HUDEP-2 (cell line): Measurements from ENCODE around the gene ASAP2.
A peak's percentile ranks its signal among the peaks of the same experiment; 100 is the strongest.

Source experiments
- DNase-seq, 76 experiments: peaks; one replicate each; lab custom pipeline; 2025; ENCODE audit not compliant: unreplicated experiment in 76 of 76; lab: John Stamatoyannopoulos, UW

Gene ASAP2

DNA sequence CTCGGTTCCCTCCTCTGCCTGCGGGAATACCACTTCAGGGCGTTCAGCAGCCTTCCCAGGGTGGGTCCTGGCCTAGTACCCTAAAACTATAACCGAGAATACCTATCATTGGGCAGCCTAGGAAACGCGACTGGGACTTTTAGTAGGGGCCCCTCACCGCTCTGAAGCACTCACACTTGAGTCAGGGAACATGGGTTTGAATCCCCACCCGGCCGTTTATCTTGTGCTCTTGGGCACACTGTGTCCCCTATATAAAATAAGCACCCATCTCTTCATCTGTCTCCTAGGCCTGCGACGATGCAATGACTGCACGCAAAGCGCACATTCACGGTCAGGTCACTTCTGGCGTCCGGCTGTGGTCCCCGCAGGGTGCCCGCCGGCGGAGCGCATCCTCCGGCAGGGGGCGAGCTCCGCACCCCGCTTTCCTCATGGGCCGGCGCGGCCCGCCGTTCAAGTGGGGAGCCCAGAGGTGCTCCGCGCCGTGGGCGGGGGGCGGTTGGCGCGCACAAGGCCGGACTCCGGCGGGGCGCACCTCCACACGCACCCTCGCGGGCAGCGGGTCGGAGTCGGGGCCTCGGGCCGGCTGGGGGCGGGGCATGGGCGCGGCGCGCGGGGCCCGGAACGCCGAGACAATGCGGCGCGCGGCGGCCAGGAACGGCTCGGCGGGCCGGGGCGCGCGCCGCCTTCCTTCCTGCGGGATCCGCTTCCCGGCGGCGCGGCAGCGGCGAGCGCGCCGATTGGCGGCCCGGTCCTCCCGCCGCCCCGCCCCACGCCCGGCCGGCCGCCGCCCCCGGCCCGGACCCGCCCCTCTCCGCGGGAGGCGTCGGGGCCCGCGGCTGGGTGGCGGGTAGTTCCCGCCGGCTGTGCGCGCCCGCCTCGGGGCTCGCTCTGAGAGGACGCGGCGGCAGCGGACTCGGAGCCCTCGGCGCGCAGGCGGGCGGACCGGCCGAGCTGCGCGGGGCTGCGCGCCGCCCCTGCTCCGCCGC, at the start of gene ASAP2:
ASAP2 (plus strand) TSS at position 850 of the 986 bp plus-strand sequence. CDS start 293 bp downstream, outside the sequence.
- DNase-seq = peak in 20 of 76 experiments; percentile 5 to 35 (median 16)

DNA sequence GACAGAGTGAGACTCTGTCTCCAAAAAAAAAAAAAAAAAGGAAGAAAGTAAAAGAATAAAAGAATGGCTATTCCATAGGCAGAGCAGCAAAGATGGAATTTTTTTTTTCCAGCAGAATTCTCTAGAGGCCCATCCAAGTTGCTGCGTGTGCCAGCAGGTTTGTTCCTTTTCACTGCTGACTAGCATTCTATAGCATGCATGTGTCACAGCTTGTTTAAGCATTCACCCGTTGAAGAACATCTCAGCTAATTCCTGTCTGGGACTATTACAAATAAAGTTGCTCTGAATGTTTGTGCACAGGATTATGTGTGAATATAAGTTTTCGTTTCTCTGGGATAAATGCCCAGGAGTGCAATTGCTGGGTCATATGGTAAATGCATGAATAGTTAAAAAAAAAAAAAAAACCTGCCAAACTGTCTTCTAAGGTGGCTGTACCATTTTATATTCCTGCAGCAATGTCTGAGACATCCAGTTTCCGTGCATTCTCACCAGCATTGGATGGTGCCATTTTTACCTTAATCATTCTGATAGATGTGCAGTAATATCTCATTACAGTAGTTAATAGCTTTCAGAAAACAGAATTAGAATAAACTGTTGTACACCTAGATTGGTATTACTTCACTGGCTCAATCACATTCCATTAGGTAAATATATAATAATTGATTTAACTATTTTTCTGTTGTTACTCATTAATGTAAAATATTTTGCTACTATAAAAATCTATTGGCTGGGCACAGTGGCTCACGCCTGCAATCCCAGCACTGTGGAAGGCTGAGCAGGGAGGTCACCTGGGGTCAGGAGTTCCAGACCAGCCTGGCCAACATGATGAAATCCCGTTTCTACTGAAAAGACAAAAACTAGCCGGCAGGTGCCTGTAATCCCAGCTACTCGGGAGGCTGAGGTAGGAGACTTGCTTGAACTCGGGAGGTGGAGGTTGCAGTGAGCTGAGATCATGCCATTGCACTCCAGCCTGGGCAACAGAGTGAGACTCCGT, 47.5 kb upstream of the ASAP2 start:
- DNase-seq = no peak

DNA sequence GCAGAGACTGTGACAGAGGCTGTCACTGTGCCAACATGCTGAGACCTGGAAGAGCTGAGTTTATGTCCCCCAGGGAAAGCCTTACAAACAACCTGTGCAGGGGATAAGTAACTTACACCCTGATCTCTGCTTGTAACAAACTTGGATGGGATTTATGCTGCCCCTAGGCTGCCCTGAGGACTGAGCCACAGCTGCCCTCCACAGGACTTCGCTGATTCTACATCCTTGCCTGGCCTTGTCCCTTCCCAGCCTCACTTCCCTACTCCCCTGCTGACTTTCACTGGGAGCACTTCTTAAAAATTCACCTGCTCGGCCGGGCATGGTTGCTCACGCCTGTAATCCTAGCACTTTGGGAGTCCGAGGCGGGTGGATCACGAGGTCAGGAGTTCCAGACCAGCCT, 45.9 kb upstream of the ASAP2 start:
- DNase-seq = no peak

DNA sequence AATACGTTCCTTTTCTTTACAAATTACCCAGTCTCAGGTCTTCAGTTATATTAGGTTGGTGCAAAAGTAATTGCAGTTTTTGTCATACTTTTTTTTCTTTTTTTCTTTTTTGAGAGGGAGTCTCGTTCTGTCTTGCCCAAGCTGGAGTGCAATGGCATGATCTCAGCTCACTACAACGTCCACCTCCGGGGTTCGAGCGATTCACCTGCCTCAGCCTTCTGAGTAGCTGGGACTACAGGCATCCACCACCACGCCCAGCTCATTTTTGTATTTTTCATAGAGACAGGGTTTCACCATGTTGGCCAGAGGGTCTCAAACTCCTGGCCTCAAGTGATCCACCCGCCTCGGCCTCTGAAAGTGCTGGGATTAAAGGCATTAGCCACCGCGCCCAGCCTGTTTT, 43.8 kb upstream of the ASAP2 start:
- no peak for DNase-seq

DNA sequence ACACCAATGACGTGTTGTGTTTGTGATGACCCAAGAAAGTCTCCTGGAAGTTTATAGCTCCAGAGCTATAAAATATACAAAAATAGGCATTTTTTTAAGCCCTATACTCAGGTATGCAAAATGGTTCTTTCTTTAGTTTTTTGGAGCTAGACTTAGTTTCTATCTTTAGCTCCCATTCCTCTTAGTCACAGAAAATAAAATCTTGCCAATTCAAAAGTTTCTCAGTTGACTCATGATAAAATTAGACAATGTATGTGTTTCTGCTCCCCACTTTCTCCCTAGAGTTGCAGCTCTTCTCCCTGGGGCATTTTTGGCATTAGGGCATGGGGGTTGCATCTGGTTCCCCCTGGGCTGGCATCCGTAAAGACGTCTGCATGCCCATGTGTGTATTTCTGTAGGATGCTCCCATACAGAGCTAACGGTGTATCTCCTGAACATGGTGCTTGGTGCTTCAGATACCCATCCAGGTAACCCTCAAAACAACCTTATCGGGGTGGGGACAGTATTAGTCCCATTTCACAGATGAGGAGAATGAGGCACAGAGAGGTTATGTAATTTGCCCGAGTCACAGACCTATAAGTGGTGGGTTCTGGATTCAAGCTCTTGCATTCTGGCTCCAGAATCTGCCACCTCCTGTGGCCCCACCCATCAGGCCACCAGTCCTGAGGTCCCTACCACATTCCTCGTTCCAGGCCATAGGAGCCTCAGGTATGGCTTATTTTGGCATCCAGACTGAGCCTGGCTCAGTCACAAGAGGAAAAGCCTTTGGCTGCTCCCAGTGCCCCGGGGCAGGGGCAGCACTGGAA, 43.1 kb upstream of the ASAP2 start:
- no peak for DNase-seq

DNA sequence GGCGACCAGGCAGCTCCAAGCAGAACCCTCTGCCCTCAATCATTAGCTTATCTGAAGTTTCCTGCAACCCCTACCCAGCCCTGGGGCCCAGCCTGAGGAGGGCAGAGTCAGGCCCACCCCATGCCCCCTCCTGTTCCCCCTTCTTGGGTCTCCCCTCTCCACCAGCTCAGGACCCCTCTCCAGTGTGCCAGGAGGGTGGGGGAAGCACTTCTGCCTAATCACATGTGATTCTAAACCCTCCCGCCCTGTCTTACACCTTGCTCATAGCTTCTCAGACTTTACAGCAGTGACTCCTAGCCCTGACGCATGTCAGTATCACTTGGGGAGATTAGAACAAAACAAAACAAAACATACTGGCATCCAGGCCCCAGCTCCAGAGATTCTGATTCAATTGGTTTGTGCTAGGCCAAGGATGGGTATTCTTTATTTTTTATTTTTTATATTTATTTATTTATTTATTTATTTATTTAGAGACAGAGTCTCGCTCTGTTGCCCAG, 42.5 kb upstream of the ASAP2 start:
- no peak for DNase-seq

DNA sequence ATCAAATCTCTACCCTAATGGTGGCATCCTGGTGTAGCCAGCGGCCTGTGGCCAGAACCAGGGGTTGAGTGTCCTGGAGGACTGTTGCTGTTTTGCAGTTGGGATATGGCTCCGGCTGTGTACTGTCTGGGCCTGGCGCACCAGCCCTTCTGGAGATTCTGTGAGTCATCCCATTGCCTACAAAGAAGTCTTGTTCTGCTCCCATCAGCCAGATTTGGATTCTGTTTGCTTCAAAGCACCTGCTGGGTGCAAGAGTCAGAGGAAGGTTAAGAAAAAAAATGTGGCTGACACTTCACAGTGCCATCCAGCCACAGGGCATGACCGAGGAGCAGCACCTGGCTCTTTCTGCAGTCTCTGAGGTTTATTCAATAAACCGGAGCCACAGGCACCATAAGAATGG, 41.0 kb upstream of the ASAP2 start:
- no peak for DNase-seq

DNA sequence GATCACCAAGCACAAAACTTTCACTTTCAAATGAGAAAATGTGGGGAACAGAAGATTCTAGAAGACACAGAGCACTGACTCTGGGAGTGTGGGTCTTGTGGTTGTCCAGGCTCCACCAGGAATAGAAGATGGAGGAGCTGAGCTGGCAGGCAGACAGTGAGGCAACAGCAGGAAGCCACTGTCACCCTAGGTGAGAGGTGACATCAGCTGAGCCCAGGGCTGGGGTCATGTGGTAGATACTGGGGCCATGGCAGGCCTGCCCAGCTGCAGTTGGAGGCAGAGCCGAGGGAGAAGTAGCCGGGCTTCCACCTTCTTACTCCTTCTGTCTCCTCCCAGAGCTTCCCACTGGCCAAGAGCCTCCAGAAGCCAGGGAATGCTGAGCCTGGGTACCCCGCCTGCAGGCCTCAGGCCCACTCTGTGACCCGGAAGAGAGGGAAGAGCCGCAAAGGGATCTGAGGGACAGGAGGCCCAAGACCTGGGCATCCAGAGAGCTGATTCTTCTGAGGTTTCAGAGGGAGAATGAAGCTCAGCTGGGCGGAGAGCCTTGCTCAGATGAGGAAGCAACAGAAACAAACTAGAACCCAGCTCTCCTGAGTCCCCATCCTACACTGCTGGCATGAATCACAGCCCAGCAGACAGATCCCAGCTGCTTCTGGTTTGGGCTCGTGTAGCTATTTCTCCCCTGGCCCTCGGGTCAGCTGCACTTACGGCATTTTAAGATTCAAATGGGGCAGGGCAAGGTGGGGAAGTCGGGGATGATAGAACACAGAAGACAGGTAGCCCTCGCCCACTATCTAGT, 39.8 kb upstream of the ASAP2 start:
- DNase-seq = no peak

DNA sequence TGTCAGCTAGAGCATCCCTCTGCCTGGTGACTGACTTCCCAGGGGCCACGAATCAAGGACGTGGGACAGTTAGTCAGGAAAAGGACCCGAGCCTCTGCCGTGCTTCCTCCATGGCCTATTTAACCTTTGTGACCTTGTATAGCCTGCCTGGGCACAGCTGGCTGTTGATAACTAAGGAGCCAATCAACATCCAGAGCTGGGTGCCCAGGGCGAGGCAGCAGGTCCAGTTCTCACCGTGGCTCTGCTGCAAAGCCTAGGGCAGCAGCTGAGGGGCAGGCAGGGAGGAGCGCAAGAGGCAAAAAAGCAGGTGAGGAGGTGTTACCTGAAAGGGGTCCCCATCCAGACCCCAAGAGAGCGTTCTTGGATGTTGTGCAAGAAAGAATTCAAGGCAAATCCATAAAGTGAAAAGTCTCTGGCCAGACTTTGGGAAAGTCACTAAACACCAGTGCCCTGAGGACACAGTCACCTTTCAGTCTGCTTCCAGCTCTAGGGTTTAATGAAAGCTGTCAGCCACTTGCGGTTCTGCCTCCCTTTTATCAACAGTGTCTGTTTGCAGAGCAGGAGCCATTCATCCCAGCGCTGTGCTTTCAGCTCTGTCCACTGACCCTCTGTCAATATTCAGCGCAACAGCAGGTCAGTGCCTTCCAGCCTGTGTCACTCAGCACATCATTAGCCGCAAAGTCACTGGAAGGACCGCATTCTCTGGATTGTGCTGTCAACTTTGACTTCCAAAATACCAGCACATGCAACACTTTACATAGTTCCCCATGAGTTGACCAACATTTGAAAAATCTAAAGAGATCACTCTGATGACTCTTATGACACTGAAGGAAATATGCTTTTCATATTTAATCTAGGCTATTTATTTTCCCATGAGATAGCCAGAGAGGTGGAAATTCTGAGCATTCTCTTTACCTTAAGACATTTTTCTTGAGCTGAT, 38.6 kb upstream of the ASAP2 start:
- no peak for DNase-seq

DNA sequence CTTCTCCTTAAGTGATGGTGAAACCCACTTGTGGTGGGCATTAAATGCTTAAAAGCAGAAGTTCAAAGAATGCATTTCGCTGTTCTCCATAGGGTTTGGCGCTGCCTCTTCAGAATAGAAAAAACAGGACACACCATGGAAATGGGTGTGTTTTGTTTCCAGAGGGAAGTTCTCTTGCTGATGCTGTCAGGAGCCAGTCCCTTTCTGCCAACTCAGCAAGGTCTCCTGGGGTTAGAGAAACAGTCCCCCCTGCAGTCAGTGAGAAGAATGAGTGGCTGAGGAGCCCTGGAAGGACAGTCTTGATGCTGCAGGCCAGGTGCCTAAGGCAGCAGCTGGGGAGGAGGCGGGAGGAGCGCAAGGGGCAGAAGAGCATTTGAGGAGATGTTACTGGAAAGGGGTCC, 37.8 kb upstream of the ASAP2 start:
- no peak for DNase-seq

DNA sequence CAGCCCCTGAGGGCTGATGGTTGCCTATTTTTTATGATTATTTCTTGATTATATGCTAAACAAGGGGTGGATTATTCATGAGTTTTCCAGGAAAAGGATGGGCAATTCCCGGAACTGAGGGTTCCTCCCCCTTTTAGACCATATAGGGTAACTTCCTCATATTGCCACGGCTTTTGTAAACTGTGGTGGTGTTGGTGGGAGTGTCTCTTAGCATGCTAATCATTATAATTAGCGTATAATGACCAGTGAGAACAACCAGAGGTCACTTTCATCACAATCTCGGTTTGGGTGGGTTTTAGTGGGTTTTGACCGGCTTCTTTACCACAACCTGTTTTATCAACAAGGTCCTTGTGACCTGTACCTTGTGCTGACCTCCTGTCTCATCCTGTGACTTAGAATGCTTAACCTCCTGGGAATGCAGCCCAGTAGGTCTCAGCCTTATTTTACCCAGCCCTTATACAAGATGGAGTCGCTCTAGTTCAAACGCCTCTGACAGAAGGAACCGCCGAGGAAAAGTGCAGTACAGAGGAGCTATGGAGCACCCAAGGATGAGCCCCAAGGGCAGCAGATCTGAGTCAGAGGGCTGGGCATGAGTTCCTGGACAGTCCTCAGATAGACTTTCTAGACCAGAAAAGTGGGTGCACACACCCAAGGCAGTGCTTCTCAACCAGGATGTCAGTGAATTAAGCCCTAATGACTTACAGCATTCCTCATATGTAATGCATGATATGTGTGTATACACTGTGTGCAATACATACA, 37.1 kb upstream of the ASAP2 start:
- no peak for DNase-seq

DNA sequence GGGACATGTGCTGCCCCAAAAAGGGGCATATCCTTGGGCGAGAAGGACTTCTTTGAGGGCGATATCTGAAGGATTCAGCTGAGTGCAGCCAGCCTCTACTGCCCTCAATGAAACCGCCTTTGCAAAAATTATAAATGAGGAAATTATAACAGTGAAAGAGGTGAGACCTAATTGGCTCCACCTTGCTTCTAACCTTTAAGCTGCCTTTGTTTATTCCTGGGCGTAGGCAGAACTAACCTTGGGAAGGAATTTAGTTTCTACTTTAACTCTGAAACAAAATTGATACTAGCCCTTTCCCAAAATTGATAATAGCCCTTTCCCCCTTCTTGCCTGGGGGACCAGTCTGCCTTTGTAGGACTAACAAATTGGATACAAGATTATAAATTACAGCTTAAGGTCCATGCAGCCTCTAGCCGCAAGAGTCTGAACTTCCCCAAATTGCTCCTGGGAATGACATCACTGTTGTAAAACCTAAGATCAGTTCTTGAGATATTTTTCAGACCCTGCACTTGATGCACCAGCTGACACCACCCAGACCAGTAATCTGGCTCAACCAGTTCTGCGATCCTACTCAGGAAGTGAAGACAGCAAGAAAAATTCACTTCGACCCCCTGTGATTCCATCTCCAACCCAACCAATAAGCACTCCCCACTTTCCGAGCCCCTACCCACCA, 36.0 kb upstream of the ASAP2 start:
- DNase-seq = no peak

DNA sequence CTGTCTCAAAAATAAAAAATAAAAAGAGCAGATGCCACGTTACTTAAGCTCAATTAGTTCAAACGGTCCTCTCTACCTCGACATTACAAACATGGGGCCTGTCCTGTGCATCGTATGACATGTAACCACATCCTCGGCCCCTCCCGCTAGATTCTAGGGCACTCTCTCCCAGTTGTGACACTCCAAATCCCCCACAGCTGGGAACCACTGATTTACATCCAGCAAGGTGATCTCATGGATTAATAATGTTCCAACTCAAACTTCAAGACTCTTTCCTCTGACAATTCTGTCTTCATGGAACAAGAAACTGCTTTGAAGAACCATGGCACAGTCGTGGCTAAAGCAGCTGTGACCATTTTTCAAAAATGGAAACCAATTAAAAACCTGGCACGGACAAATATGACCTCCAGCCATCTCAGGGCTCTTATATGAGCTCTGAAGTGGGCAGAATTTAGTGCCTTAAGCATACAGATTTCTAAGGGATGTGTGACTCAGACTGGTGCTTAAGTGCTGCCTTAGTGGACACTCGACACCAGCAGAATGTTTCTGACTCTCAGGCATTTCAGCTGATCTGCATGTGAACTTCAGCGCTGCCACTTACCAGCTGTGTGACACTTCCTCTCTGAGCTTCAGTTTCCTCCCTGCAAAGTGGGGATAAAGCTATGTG, 31.7 kb upstream of the ASAP2 start:
- no peak for DNase-seq

DNA sequence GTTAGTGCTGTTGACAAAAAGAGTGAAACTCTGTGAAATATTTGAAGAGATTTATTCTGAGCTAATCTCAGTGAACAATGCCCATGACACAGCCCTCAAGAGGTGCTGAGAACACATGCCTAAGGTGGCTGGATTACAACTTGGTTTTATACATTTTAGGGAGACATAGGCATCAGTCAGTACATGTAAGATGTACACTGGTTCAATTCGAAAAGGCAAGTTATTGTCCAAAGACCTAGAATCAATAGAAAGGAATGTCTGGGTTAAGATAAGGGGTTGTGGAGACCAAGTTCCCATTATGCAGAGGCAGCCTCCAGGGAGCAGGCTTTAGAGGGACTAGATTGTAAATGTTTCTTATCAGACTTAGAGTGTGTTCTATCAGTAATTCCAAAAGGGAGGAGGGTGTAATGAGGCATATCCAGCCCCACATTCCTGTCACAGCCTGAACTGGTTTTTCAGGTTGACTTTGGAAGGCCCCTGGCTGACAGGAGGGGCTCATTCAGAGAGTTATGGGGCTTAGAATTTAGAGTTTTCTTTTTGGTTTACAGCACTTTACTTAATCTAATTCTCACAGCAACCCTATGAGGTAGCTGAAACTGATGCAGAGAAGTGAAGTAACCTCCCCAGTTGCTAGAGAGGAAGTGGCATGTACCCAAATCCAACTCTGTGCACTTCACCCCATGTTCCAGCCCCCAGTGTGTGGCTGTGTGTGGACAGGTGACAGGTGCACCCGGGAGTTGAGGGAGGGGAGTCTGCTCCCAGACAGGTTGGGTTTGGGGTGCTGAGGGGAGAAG, 28.3 kb upstream of the ASAP2 start:
- no peak for DNase-seq

DNA sequence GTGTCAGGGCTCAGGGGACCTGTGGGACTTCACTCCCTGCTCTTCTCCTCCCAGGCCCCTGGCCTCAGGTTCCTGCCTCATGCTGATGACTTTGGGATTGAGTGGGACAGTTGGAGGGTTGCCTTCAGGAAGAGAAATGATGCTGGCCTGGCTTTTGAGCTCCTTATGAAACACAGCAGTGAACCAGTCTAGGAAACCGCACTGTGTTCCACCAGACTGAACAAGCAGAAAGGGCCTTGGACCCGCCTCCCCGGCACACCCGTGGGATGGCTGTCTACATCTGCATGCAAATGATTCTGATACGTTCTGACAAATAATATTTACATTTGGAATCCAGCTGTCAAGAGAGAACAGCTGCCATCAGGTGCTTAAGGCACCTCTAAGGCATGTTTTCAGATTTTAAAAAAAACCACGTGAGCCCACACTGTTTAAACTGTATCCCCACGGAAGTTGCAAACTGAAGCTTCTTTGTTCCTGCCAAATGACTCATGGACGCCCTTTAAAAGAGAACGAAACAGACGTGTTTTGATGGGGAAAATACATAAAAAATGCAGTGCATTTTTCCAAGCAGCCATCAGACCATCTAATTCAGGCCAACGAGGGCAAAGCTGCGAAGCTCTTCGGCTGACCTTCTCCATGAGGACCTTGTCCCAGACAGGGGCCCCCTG, 27.6 kb upstream of the ASAP2 start:
- DNase-seq = no peak
